HL-60 (cell line): ENCODE results near the gene LRMDA.

ENCODE experiments used
- DNase-seq, 2 experiments: peaks; one replicate each; pipeline ENCODE4 v3.0.0-alpha.2; 2010 to 2020; ENCODE audit warnings: low read depth in 1 of 2, low spot score in 1 of 2
- H3K27ac ChIP-seq: fragments of 250-450 bp; sonication (Bioruptor Pico); replicated peaks from 2 replicates; pipeline ENCODE4 v1.5.1; 2020; ENCODE audit warnings: mild to moderate bottlenecking, moderate library complexity
- H3K27me3 ChIP-seq: fragments of 250-450 bp; sonication (Bioruptor Pico); 2 replicates; pipeline ENCODE4 v1.5.1; 2021; ENCODE audit warnings: mild to moderate bottlenecking, moderate library complexity; ENCODE audit not compliant: insufficient read depth, poor library complexity, severe bottlenecking
- H3K4me3 ChIP-seq: replicated peaks from 2 replicates; pipeline ENCODE4 v1.5.1; 2011; ENCODE audit warnings: mild to moderate bottlenecking, control low read depth, low read length; ENCODE audit not compliant: insufficient read depth
- GABPA ChIP-seq: IDR thresholded peaks from 2 replicates; pipeline ENCODE4 v1.6.1; 2012; ENCODE audit warnings: low read depth
- POLR2AphosphoS5 ChIP-seq: IDR thresholded peaks from 2 replicates; pipeline ENCODE4 v1.6.1; 2012; ENCODE audit warnings: low read depth
- SPI1 ChIP-seq: IDR thresholded peaks from 2 replicates; pipeline ENCODE4 v1.6.1; 2012; ENCODE audit warnings: low read depth, mild to moderate bottlenecking, borderline replicate concordance
- TF ChIP-seq, protein P1 (sequence below): IDR thresholded peaks from one replicate; pipeline ENCODE4 v1.5.1; 2011; ENCODE audit warnings: low read length, control low read depth, inconsistent platforms; ENCODE audit not compliant: insufficient read depth
- TF ChIP-seq, protein P2 (sequence below): IDR thresholded peaks from 2 replicates; pipeline ENCODE4 v1.6.1; 2012; ENCODE audit warnings: low read depth; ENCODE audit not compliant: insufficient replicate concordance

Gene LRMDA

GRCh38 chr10:75653761-75654160 lies 222.3 kb downstream of the LRMDA start:
- H3K27ac ChIP-seq, result no peak overlapping the region
- no peak for DNase-seq
- H3K4me3 ChIP-seq, result no peak overlapping the region
- H3K27me3 ChIP-seq, result no peaks in the 10 kb centered on the region
- TF ChIP-seq POLR2AphosphoS5 (no peak), SPI1 (no peak), GABPA (no peak)
- TF ChIP-seq, protein P1, sequence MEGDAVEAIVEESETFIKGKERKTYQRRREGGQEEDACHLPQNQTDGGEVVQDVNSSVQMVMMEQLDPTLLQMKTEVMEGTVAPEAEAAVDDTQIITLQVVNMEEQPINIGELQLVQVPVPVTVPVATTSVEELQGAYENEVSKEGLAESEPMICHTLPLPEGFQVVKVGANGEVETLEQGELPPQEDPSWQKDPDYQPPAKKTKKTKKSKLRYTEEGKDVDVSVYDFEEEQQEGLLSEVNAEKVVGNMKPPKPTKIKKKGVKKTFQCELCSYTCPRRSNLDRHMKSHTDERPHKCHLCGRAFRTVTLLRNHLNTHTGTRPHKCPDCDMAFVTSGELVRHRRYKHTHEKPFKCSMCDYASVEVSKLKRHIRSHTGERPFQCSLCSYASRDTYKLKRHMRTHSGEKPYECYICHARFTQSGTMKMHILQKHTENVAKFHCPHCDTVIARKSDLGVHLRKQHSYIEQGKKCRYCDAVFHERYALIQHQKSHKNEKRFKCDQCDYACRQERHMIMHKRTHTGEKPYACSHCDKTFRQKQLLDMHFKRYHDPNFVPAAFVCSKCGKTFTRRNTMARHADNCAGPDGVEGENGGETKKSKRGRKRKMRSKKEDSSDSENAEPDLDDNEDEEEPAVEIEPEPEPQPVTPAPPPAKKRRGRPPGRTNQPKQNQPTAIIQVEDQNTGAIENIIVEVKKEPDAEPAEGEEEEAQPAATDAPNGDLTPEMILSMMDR, result no peak
- TF ChIP-seq, protein P2, sequence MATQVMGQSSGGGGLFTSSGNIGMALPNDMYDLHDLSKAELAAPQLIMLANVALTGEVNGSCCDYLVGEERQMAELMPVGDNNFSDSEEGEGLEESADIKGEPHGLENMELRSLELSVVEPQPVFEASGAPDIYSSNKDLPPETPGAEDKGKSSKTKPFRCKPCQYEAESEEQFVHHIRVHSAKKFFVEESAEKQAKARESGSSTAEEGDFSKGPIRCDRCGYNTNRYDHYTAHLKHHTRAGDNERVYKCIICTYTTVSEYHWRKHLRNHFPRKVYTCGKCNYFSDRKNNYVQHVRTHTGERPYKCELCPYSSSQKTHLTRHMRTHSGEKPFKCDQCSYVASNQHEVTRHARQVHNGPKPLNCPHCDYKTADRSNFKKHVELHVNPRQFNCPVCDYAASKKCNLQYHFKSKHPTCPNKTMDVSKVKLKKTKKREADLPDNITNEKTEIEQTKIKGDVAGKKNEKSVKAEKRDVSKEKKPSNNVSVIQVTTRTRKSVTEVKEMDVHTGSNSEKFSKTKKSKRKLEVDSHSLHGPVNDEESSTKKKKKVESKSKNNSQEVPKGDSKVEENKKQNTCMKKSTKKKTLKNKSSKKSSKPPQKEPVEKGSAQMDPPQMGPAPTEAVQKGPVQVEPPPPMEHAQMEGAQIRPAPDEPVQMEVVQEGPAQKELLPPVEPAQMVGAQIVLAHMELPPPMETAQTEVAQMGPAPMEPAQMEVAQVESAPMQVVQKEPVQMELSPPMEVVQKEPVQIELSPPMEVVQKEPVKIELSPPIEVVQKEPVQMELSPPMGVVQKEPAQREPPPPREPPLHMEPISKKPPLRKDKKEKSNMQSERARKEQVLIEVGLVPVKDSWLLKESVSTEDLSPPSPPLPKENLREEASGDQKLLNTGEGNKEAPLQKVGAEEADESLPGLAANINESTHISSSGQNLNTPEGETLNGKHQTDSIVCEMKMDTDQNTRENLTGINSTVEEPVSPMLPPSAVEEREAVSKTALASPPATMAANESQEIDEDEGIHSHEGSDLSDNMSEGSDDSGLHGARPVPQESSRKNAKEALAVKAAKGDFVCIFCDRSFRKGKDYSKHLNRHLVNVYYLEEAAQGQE, result no peak

DNA sequence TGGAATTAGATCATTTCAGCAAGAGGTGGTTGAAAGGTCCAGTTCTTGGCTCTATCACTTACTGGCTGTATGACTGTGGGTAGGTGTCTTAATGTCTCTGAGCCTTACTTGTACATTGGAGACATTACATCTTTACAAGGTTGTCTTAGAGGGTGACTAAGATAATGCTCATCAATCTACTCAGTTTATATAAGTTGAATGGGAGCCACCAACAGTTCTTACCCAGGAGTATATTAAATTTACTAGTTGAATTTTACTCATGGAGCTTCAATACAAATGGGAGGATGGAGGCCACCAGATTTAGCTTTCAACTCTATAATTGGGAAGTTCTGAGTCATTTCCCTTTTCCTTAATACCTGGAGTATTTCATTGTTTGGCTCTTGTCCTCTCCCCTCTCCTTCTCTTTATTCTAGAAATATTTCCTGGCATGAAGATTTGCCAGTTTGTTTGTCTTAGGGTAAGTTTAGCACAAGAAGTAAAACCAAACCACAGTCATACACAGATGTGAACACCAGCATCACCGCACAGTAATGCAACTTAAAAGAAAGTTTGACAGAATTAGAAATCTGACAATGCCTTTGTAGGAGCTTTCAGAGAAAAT lies 222.8 kb downstream of the LRMDA start:
- no peak for TF ChIP-seq POLR2AphosphoS5
- TF ChIP-seq SPI1, result no peak
- TF ChIP-seq, protein P1, result no peak
- no peak for TF ChIP-seq GABPA
- TF ChIP-seq, protein P2, result no peak
- Histone ChIP-seq H3K27ac (no peak overlapping the region), H3K27me3 (no peaks in the 10 kb centered on the region), H3K4me3 (no peak overlapping the region)
- no peak for DNase-seq

- H3K27me3 ChIP-seq, result no peaks in the 10 kb centered on the region
- TF ChIP-seq POLR2AphosphoS5, result no peak
- no peak for TF ChIP-seq GABPA
- TF ChIP-seq SPI1, result no peak
- TF ChIP-seq, protein P2, result no peak
- TF ChIP-seq, protein P1, result no peak
- DNase-seq, result no peak
- no peak overlapping the region for H3K27ac ChIP-seq
- H3K4me3 ChIP-seq, result no peak overlapping the region
Observed at GRCh38 chr10:75654772-75655171, 223.3 kb downstream of the LRMDA start.
